ENCODE data around the gene MAPK4. TPM values are rescaled to one million over a fixed set of nuclear protein-coding genes. Genes with fewer than 3 reads are reported as not detected.

MAPK4 gene
- total RNA-seq, 2 experiments from 2014 or later = not detected

GRCh38 chr18:50624981-50625380 lies 65.1 kb downstream of the MAPK4 start:
- Mint-ChIP-seq H3K27me3 (peaks cover 9% of the 10 kb centered on the region), H3K4me1 (no peaks in the 10 kb centered on the region), H3K27ac (no peak overlapping the region), H3K36me3 (no peaks in the 10 kb centered on the region), H3K4me3 (no peak overlapping the region), H3K9me3 (no peaks in the 10 kb centered on the region)
- DNase-seq = no peak

GRCh38 chr18:50626317-50626716 lies 66.4 kb downstream of the MAPK4 start:
- Mint-ChIP-seq H3K9me3 (no peaks in the 10 kb centered on the region), H3K27ac (no peak overlapping the region), H3K4me1 (no peaks in the 10 kb centered on the region), H3K27me3 (peaks cover 9% of the 10 kb centered on the region), H3K36me3 (no peaks in the 10 kb centered on the region), H3K4me3 (no peak overlapping the region)
- DNase-seq = no peak

GRCh38 chr18:50627594-50628532 lies 68.0 kb downstream of the MAPK4 start:
- Mint-ChIP-seq H3K27ac (no peak overlapping the region), H3K4me3 (no peak overlapping the region), H3K36me3 (no peaks in the 10 kb centered on the region), H3K4me1 (no peaks in the 10 kb centered on the region), H3K27me3 (peaks cover 9% of the 10 kb centered on the region), H3K9me3 (no peaks in the 10 kb centered on the region)
- DNase-seq = no peak

GRCh38 chr18:50628533-50628905 lies 68.6 kb downstream of the MAPK4 start:
- Mint-ChIP-seq H3K27ac (no peak overlapping the region), H3K4me3 (no peak overlapping the region), H3K36me3 (no peaks in the 10 kb centered on the region), H3K27me3 (peaks cover 3% of the 10 kb centered on the region), H3K4me1 (no peaks in the 10 kb centered on the region), H3K9me3 (no peaks in the 10 kb centered on the region)
- DNase-seq = no peak

GRCh38 chr18:50629148-50629631 lies 69.3 kb downstream of the MAPK4 start:
- Mint-ChIP-seq H3K4me3 (no peak overlapping the region), H3K36me3 (no peaks in the 10 kb centered on the region), H3K9me3 (no peaks in the 10 kb centered on the region), H3K27me3 (no peaks in the 10 kb centered on the region), H3K27ac (no peak overlapping the region), H3K4me1 (no peaks in the 10 kb centered on the region)
- no peak for DNase-seq

- H3K27ac Mint-ChIP-seq = no peak overlapping the region
- H3K27me3 Mint-ChIP-seq = no peaks in the 10 kb centered on the region
- H3K4me1 Mint-ChIP-seq = no peaks in the 10 kb centered on the region
- no peaks in the 10 kb centered on the region for H3K36me3 Mint-ChIP-seq
- H3K9me3 Mint-ChIP-seq = no peaks in the 10 kb centered on the region
- H3K4me3 Mint-ChIP-seq = no peak overlapping the region
- no peak for DNase-seq
Measured at GRCh38 chr18:50630895-50631294, 71.0 kb downstream of the MAPK4 start.

GRCh38 chr18:50632895-50633515 lies 73.1 kb downstream of the MAPK4 start:
- no peaks in the 10 kb centered on the region for H3K9me3 Mint-ChIP-seq
- DNase-seq = no peak
- no peaks in the 10 kb centered on the region for H3K27me3 Mint-ChIP-seq
- no peaks in the 10 kb centered on the region for H3K36me3 Mint-ChIP-seq
- no peak overlapping the region for H3K27ac Mint-ChIP-seq
- no peak overlapping the region for H3K4me3 Mint-ChIP-seq
- H3K4me1 Mint-ChIP-seq = no peaks in the 10 kb centered on the region

GRCh38 chr18:50633992-50634391 lies 74.1 kb downstream of the MAPK4 start:
- Mint-ChIP-seq H3K27me3 (no peaks in the 10 kb centered on the region), H3K9me3 (no peaks in the 10 kb centered on the region), H3K4me3 (no peak overlapping the region), H3K4me1 (no peaks in the 10 kb centered on the region), H3K36me3 (no peaks in the 10 kb centered on the region), H3K27ac (no peak overlapping the region)
- no peak for DNase-seq

- Mint-ChIP-seq H3K4me1 (no peaks in the 10 kb centered on the region), H3K9me3 (no peaks in the 10 kb centered on the region), H3K27me3 (peaks cover 3% of the 10 kb centered on the region), H3K27ac (no peak overlapping the region), H3K4me3 (no peak overlapping the region), H3K36me3 (no peaks in the 10 kb centered on the region)
- DNase-seq = no peak
Measured at GRCh38 chr18:50636366-50637057, 76.6 kb downstream of the MAPK4 start.

- Mint-ChIP-seq H3K36me3 (no peaks in the 10 kb centered on the region), H3K4me1 (no peaks in the 10 kb centered on the region), H3K9me3 (no peaks in the 10 kb centered on the region), H3K27ac (no peak overlapping the region), H3K4me3 (no peak overlapping the region), H3K27me3 (peaks cover 3% of the 10 kb centered on the region)
- no peak for DNase-seq
Measured at GRCh38 chr18:50638016-50638883, 78.4 kb downstream of the MAPK4 start.

- H3K27ac Mint-ChIP-seq = no peak overlapping the region
- H3K36me3 Mint-ChIP-seq = no peaks in the 10 kb centered on the region
- H3K9me3 Mint-ChIP-seq = no peaks in the 10 kb centered on the region
- H3K4me1 Mint-ChIP-seq = no peaks in the 10 kb centered on the region
- peaks cover 3% of the 10 kb centered on the region for H3K27me3 Mint-ChIP-seq
- DNase-seq = no peak
- H3K4me3 Mint-ChIP-seq = no peak overlapping the region
Measured at GRCh38 chr18:50638884-50639420, 79.1 kb downstream of the MAPK4 start.

GRCh38 chr18:50639711-50640110 lies 79.8 kb downstream of the MAPK4 start:
- no peak for DNase-seq
- no peaks in the 10 kb centered on the region for H3K9me3 Mint-ChIP-seq
- H3K27me3 Mint-ChIP-seq = peaks cover 3% of the 10 kb centered on the region
- no peaks in the 10 kb centered on the region for H3K4me1 Mint-ChIP-seq
- H3K4me3 Mint-ChIP-seq = no peak overlapping the region
- no peaks in the 10 kb centered on the region for H3K36me3 Mint-ChIP-seq
- H3K27ac Mint-ChIP-seq = no peak overlapping the region

- peaks cover 3% of the 10 kb centered on the region for H3K27me3 Mint-ChIP-seq
- H3K9me3 Mint-ChIP-seq = no peaks in the 10 kb centered on the region
- no peak overlapping the region for H3K4me3 Mint-ChIP-seq
- H3K36me3 Mint-ChIP-seq = no peaks in the 10 kb centered on the region
- DNase-seq = no peak
- H3K27ac Mint-ChIP-seq = no peak overlapping the region
- H3K4me1 Mint-ChIP-seq = no peaks in the 10 kb centered on the region
Measured at GRCh38 chr18:50642439-50642838, 82.6 kb downstream of the MAPK4 start.

GRCh38 chr18:50644146-50644545 lies 84.3 kb downstream of the MAPK4 start:
- H3K27me3 Mint-ChIP-seq = peaks cover 3% of the 10 kb centered on the region
- H3K9me3 Mint-ChIP-seq = no peaks in the 10 kb centered on the region
- DNase-seq = no peak
- no peak overlapping the region for H3K4me3 Mint-ChIP-seq
- no peak overlapping the region for H3K27ac Mint-ChIP-seq
- no peaks in the 10 kb centered on the region for H3K36me3 Mint-ChIP-seq
- no peaks in the 10 kb centered on the region for H3K4me1 Mint-ChIP-seq
